Measurements from ENCODE around the gene MUC15. TPM values are rescaled to one million over a fixed set of nuclear protein-coding genes. Genes with fewer than 3 reads are reported as not detected.

MUC15 gene, protein sequence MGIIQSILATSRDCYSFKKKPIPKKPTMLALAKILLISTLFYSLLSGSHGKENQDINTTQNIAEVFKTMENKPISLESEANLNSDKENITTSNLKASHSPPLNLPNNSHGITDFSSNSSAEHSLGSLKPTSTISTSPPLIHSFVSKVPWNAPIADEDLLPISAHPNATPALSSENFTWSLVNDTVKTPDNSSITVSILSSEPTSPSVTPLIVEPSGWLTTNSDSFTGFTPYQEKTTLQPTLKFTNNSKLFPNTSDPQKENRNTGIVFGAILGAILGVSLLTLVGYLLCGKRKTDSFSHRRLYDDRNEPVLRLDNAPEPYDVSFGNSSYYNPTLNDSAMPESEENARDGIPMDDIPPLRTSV
- total RNA-seq, result not detected in 2 replicates
- long read RNA-seq, result 0 reads

DNA sequence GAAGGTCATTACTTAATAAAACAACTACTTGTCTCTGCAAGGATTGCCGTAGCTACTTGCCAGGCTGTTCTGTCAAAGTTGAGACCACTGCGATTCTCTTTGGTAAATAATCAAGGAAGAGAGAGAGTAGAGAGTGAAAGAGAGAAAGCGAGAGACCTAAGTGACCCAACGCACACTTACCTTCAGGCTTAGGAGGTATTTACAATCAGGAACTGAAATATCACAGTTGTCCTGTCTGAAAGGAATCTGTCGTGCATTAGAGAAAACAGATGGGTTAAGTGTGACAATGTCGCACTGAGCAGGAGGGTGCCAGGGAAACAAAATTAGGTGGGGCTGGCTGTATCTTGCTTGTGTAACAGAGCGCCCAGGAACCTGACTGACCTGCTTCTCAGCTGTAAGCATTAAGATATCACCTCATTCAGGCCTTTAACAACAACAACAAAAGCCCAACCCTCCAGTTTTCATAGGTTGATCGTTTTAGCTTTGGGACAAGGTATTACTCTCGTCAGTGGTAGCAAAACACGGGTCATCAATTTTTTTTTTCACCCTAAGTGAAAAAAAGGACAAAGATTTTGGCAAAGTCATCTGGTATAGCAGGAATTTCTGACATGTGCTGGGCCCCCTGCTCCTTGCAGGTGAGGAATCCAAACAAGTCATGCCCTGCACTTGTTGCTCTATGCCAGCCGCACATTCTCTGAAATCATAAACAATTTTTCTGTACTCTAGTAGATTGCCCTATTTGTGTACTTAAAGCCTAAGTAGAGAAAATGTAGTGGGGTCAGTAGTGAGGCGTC is at the start of gene MUC15:
Gene MUC15 (minus strand): TSS at position 403 of the 794 bp plus-strand sequence. CDS start 5,169 bp downstream, outside the sequence.
- no peaks in the 10 kb centered on the region for H3K9me3 Mint-ChIP-seq
- no peak within 1 kb of the TSS for H3K4me3 Mint-ChIP-seq
- TF ChIP-seq, protein P1, sequence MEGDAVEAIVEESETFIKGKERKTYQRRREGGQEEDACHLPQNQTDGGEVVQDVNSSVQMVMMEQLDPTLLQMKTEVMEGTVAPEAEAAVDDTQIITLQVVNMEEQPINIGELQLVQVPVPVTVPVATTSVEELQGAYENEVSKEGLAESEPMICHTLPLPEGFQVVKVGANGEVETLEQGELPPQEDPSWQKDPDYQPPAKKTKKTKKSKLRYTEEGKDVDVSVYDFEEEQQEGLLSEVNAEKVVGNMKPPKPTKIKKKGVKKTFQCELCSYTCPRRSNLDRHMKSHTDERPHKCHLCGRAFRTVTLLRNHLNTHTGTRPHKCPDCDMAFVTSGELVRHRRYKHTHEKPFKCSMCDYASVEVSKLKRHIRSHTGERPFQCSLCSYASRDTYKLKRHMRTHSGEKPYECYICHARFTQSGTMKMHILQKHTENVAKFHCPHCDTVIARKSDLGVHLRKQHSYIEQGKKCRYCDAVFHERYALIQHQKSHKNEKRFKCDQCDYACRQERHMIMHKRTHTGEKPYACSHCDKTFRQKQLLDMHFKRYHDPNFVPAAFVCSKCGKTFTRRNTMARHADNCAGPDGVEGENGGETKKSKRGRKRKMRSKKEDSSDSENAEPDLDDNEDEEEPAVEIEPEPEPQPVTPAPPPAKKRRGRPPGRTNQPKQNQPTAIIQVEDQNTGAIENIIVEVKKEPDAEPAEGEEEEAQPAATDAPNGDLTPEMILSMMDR (conservative IDR thresholded peaks at IDR 0.05), result no peak
- no peaks in the 10 kb centered on the region for H3K36me3 Mint-ChIP-seq (ENCODE audit: low read depth)
- H3K27ac Mint-ChIP-seq (ENCODE audit: unreplicated experiment), result no peak within 1 kb of the TSS
- H3K4me1 Mint-ChIP-seq, result no peaks in the 10 kb centered on the region
- no peak for DNase-seq (ENCODE audit: low read depth, low spot score)
- H3K27me3 Mint-ChIP-seq (ENCODE audit: low read depth), result peaks cover 2% of the 10 kb centered on the region

DNA sequence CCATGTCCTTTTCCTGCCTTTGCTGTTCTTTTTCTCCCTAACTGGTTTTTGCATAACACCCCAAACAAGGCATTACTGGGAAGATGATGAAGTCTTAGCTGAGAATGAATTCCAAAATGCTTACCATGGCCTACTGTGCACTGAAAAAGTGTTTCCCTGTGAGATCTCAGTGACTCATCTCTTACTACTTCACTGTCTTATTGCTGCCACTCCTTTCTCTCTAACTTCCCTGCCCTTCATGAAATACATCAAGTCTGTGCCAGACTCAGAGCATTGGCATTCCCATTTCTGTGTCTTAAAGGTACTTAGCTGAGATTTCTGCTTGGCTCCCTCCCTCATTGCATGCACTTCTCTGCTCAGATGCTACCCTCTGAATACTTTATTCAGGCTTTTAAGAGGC is 49.1 kb upstream of the MUC15 start:
- no peaks in the 10 kb centered on the region for H3K27me3 Mint-ChIP-seq (ENCODE audit: low read depth)

DNA sequence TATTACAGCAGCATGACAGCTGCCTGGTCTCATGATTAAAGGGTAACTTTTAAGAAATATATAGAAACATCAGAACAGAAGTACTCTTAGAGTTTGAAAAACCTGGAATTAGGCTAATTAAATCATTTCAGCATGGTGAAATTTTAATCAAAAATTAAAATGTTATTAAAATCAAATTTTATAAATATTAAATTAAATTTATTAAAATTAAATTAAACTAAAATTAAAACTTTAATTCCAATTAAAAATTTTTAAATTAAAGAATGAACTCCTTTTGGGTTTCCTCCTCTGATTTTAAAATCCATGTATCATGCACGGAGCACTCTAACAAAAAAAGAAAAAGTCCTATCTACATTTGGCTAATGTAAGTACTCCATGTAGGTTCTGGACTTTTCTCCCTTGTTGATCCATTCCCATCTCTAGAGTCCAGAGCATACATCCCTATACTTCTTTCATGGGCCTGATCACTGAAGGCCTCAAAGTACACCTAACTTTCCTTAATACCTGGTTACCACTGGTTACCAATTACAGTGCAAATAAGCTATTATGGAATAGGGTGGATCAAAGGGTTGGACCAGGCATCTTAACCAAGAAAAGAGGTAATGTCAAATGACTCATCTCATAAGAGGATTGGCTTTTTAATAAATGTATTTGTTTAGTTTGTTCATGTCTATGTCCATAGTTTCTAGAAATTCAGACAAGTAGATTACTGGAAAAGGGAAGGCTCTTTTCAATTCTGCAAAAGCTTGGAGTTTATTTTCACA is 48.4 kb upstream of the MUC15 start:
- H3K4me1 Mint-ChIP-seq, result peaks cover 8% of the 10 kb centered on the region
- no peaks in the 10 kb centered on the region for H3K27me3 Mint-ChIP-seq (ENCODE audit: low read depth)
- TF ChIP-seq, protein P1 (conservative IDR thresholded peaks at IDR 0.05), result no peak
- H3K36me3 Mint-ChIP-seq (ENCODE audit: low read depth), result no peaks in the 10 kb centered on the region
- H3K27ac Mint-ChIP-seq (ENCODE audit: unreplicated experiment), result no peak overlapping the region
- no peak overlapping the region for H3K4me3 Mint-ChIP-seq
- no peak for DNase-seq (ENCODE audit: low read depth, low spot score)
- no peaks in the 10 kb centered on the region for H3K9me3 Mint-ChIP-seq

More for the DNA sequence above, 49.1 kb upstream of the MUC15 start:
- Mint-ChIP-seq H3K9me3 (no peaks in the 10 kb centered on the region), H3K4me3 (no peak overlapping the region), H3K36me3 (ENCODE audit: low read depth) (no peaks in the 10 kb centered on the region), H3K27ac (ENCODE audit: unreplicated experiment) (no peak overlapping the region), H3K4me1 (peaks cover 8% of the 10 kb centered on the region)
- no peak for DNase-seq (ENCODE audit: low read depth, low spot score)
- TF ChIP-seq, protein P1 (conservative IDR thresholded peaks at IDR 0.05), result no peak

DNA sequence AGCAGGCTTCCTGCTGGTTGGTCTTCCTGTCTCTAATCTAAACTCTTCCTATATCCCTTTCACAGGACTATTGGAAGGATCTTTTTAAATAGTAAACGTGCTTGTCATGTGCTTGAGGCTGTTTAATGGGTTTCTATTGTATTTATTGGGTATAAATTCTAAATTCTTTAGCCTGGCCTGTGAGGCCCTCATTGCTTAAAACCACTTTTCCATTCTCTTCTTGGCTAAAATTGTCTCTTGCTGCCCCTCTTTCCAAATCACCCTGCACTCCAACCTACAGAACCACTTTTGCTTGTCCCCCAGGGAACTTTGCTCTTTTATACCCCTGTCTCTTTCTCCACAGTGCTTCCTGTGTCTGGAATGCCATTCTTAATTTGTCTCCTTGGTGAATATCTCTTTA is 46.4 kb upstream of the MUC15 start:
- H3K36me3 Mint-ChIP-seq (ENCODE audit: low read depth), result no peaks in the 10 kb centered on the region
- no peak overlapping the region for H3K27ac Mint-ChIP-seq (ENCODE audit: unreplicated experiment)
- H3K4me1 Mint-ChIP-seq, result peaks cover 8% of the 10 kb centered on the region
- no peaks in the 10 kb centered on the region for H3K27me3 Mint-ChIP-seq (ENCODE audit: low read depth)
- no peaks in the 10 kb centered on the region for H3K9me3 Mint-ChIP-seq
- H3K4me3 Mint-ChIP-seq, result no peak overlapping the region
- DNase-seq (ENCODE audit: low read depth, low spot score), result no peak
- TF ChIP-seq, protein P1 (conservative IDR thresholded peaks at IDR 0.05), result no peak

DNA sequence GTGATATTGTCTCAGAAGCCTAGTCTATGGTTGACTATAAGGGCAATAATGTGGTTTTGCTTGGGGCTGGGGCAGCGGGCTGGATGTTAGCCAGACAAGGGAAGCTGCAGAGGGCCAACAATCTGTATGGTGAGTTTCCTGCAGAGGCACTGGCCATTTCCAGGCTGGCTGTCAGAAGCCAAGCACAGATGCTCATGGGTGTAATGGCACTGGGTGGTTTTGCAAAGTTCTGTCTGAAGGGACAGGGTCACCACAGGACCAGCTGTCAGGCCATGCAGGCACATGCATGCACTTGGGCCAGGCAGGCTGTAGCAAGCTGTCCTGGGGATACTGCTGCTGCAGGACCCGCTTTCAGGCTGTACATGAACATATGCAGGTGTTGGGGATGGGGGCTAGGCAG is 41.7 kb upstream of the MUC15 start:
- no peak for DNase-seq (ENCODE audit: low read depth, low spot score)
- Mint-ChIP-seq H3K9me3 (no peaks in the 10 kb centered on the region), H3K36me3 (ENCODE audit: low read depth) (no peaks in the 10 kb centered on the region), H3K4me1 (peaks cover 7% of the 10 kb centered on the region), H3K4me3 (no peak overlapping the region), H3K27me3 (ENCODE audit: low read depth) (no peaks in the 10 kb centered on the region), H3K27ac (ENCODE audit: unreplicated experiment) (no peak overlapping the region)
- TF ChIP-seq, protein P1 (conservative IDR thresholded peaks at IDR 0.05), result no peak
